K562 (cell line): ENCODE results near the gene RIOK3. TPM values are rescaled to one million over a fixed set of nuclear protein-coding genes. Genes with fewer than 3 reads are reported as not detected.
A peak's percentile ranks its signal among the peaks of the same experiment; 100 is the strongest.

Experiments used
- ARID2 ChIP-seq: fragments of 450-650 bp; IDR thresholded peaks from 2 replicates; pipeline ENCODE4 v1.6.1; 2017; ENCODE audit warnings: antibody characterized with exemption, mild to moderate bottlenecking
- BRF1 ChIP-seq: IDR thresholded peaks from 3 replicates; pipeline ENCODE4 v1.6.1; 2011; ENCODE audit warnings: borderline replicate concordance, mild to moderate bottlenecking; ENCODE audit not compliant: insufficient read length; ENCODE audit errors: extremely low read depth
- CBX2 ChIP-seq: fragments of 200-600 bp; sonication (generic); IDR thresholded peaks from one replicate; pipeline ENCODE4 v1.6.1; 2012; ENCODE audit warnings: mild to moderate bottlenecking, low read length, inconsistent platforms; ENCODE audit not compliant: insufficient read depth, poor library complexity, severe bottlenecking
- CTCF ChIP-seq, 3 experiments: IDR thresholded peaks in 2 of 3; conservative IDR thresholded peaks in 1 of 3; 2 replicates each; pipeline ENCODE4 v1.5.1; 2011 to 2012; ENCODE audit warnings: low read length in 3 of 3, mild to moderate bottlenecking in 3 of 3, control low read depth in 2 of 3, improper control_type of control experiment in 1 of 3, inconsistent platforms in 1 of 3, low read depth in 1 of 3, mixed read lengths in 1 of 3, moderate library complexity in 1 of 3; ENCODE audit not compliant: insufficient read depth in 2 of 3
- E2F3 ChIP-seq: fragments of 250-450 bp; sonication (Bioruptor Pico); IDR thresholded peaks from 2 replicates; pipeline ENCODE4 v1.4.0; 2020; ENCODE audit warnings: mild to moderate bottlenecking
- GTF3C2 ChIP-seq: IDR thresholded peaks from 3 replicates; pipeline ENCODE4 v1.6.1; 2011; ENCODE audit warnings: borderline replicate concordance, mild to moderate bottlenecking, moderate library complexity; ENCODE audit not compliant: insufficient read length; ENCODE audit errors: extremely low read depth
- HNRNPUL1 ChIP-seq: fragments of 200-400 bp; formaldehyde crosslinking; IDR thresholded peaks from 2 replicates; pipeline ENCODE4 v1.6.1; 2017; ENCODE audit warnings: low read length
- LARP7 ChIP-seq: fragments of 450-650 bp; IDR thresholded peaks from 2 replicates; pipeline ENCODE4 v1.6.1; 2016
- MAX ChIP-seq: sonication (generic); formaldehyde crosslinking; IDR thresholded peaks from 2 replicates; pipeline ENCODE4 v1.9.0; 2022; ENCODE audit warnings: mild to moderate bottlenecking, missing genetic modification reagents
- MLX ChIP-seq, 2 experiments: fragments of 450-650 bp in 1 of 2; sonication (generic) in 1 of 2; formaldehyde crosslinking; conservative IDR thresholded peaks; 2 replicates each; pipeline versions ENCODE4 v1.4.0 to v1.8.1; 2020 to 2022; ENCODE audit warnings: mild to moderate bottlenecking in 1 of 2, missing genetic modification reagents in 1 of 2
- NRF1 ChIP-seq, 2 experiments: fragments of 450-650 bp; IDR thresholded peaks in 1 of 2; conservative IDR thresholded peaks in 1 of 2; 2 replicates each; pipeline ENCODE4 v1.6.1; 2014; ENCODE audit warnings: mild to moderate bottlenecking in 2 of 2
- RFX1 ChIP-seq: fragments of 450-650 bp; IDR thresholded peaks from 2 replicates; pipeline ENCODE4 v1.6.1; 2016; ENCODE audit warnings: mild to moderate bottlenecking, moderate library complexity
- SNAPC5 ChIP-seq: fragments of 250-450 bp; sonication (Bioruptor Pico); IDR thresholded peaks from 2 replicates; pipeline ENCODE4 v1.8.0; 2021; ENCODE audit warnings: moderate library complexity, mild to moderate bottlenecking, inconsistent platforms
- SP1 ChIP-seq: sonication (generic); formaldehyde crosslinking; IDR thresholded peaks from 2 replicates; pipeline ENCODE4 v1.8.1; 2022; ENCODE audit warnings: mild to moderate bottlenecking, missing genetic modification reagents
- TBP ChIP-seq: optimal IDR thresholded peaks from 2 replicates; pipeline ENCODE3; 2011; ENCODE audit warnings: low read depth, low read length, improper control_type of control experiment
- TRIM24 ChIP-seq, 2 experiments: fragments of 450-650 bp; IDR thresholded peaks; 2 replicates each; pipeline ENCODE4 v1.6.1; 2016
- ZBTB33 ChIP-seq: sonication (generic); formaldehyde crosslinking; IDR thresholded peaks from 2 replicates; pipeline ENCODE4 v1.8.1; 2023; ENCODE audit warnings: mild to moderate bottlenecking, missing genetic modification reagents
- ZNF24 ChIP-seq: fragments of 450-650 bp; IDR thresholded peaks from 2 replicates; pipeline ENCODE4 v1.6.1; 2016
- ZNF316 ChIP-seq: fragments of 450-650 bp; IDR thresholded peaks from 2 replicates; pipeline ENCODE4 v1.6.1; 2016
- ZNF57 ChIP-seq: fragments of 450-650 bp; formaldehyde crosslinking; IDR thresholded peaks from 2 replicates; pipeline ENCODE4 v1.4.0; 2020; ENCODE audit warnings: mild to moderate bottlenecking, moderate library complexity
- ZNF75A ChIP-seq: fragments of 450-650 bp; formaldehyde crosslinking; IDR thresholded peaks from 2 replicates; pipeline ENCODE4 v1.4.0; 2020; ENCODE audit warnings: mild to moderate bottlenecking
- polyA plus RNA-seq, 8 experiments: library from polyadenylated mRNA; depleted of rRNA in 4 of 8; stranded (reverse) in 5 of 8; unstranded in 3 of 8; fragments of >200 nt; fragmentation: Nextera tagmentation in 2 of 8; fragmentation: Illumina TruSeq in 1 of 8; extraction: Ambion mirVana in 2 of 8; extraction: Trizol in 1 of 8; gene quantifications; 2 replicates each; pipeline versions ENCODE4 v1.2.1 to v1.2.3, GENCODE V29; 2011 to 2014; ENCODE audit warnings: inconsistent platforms in 1 of 8, missing spikeins in 1 of 8
- total RNA-seq, 7 experiments: library from RNA; depleted of rRNA in 6 of 7; stranded (reverse); fragments of >200 nt in 6 of 7; fragmentation: Illumina TruSeq in 2 of 7; extraction: Trizol in 2 of 7; gene quantifications; 2 replicates each; pipeline versions ENCODE4 v1.2.1 to v1.2.3, GENCODE V29; 2011 to 2021; ENCODE audit warnings: low replicate concordance in 1 of 7

RIOK3 gene
- total and polyA plus RNA-seq, 9 of the 15 experiments (the other 6 are each of a cell fraction or from before 2014, with no cell fraction given), result 21.4 to 89.5 (median 62.9) TPM

- TF ChIP-seq ZNF316, result peak; percentile 53; the same call in 1 of the 2 replicates
- TF ChIP-seq ZNF24, result peak; percentile 7; the same call in 1 of the 2 replicates
- peak; percentile 43 for TF ChIP-seq TBP
- no peak for TF ChIP-seq E2F3 (CRISPR knock-in tag)
- no peak for TF ChIP-seq MLX (CRISPR knock-in tag; conservative IDR thresholded peaks at IDR 0.05)
- TF ChIP-seq ZNF57, result no peak
- TF ChIP-seq SP1 (CRISPR knock-in tag), result no peak
- TF ChIP-seq MAX (CRISPR knock-in tag), result no peak
- TF ChIP-seq NRF1 (conservative IDR thresholded peaks at IDR 0.05 in 1 of 2, IDR thresholded peaks at IDR 0.05 in 1 of 2), result peak in 1 of 2 experiments; percentile 20; a peak in 2 of 4 replicates
- no peak for TF ChIP-seq BRF1
- TF ChIP-seq ZBTB33 (CRISPR knock-in tag), result no peak
- no peak for TF ChIP-seq ARID2
- no peak for TF ChIP-seq HNRNPUL1
- TF ChIP-seq RFX1, result no peak
- peak; percentile 37 to 52; a peak in 2 of 4 replicates for TF ChIP-seq TRIM24 (IDR thresholded peaks at IDR 0.05)
- no peak for TF ChIP-seq CBX2
- no peak for TF ChIP-seq SNAPC5 (CRISPR knock-in tag)
- TF ChIP-seq LARP7, result no peak
- TF ChIP-seq CTCF (IDR thresholded peaks at IDR 0.05 in 2 of 3, conservative IDR thresholded peaks at IDR 0.05 in 1 of 3; ENCODE audit: insufficient read depth in 2 of 3, low read depth in 1 of 3, low read length in 3 of 3), result 0 out of 6 replicates have a peak, but pooled peaks of 1 of the 3 experiments have one; percentile 1
- TF ChIP-seq ZNF75A (CRISPR knock-in tag), result no peak
- no peak for TF ChIP-seq GTF3C2
These were observed 34.9 kb downstream of the RIOK3 start (continued) for GRCh38 chr18:23487738-23488570.
